Activated CD4-positive, alpha-beta memory T cell treated with anti-CD3 and anti-CD28 coated beads, Interleukin-2, amount 10 ng/mL, durations not matched to agents 7 days and 5 days (primary cell): ENCODE measurements around the gene STAT2. TPM values are rescaled to one million over a fixed set of nuclear protein-coding genes. Genes with fewer than 3 reads are reported as not detected.
A peak's percentile ranks its signal among the peaks of the same experiment; 100 is the strongest.
"Not testable (repeated sequence)": the region's sequence is repeated elsewhere in the genome, so short reads cannot be mapped to it uniquely, and the experiment has no call there.

ENCODE experiments used
- CTCF ChIA-PET: fragments of 350-600 bp; sonication (Branson Sonifier 250); formaldehyde crosslinking; loops from one replicate; lab custom pipeline; 2021; ENCODE audit warnings: antibody characterized with exemption, inconsistent platforms; lab: Charles Lee
- POLR2A ChIA-PET: fragments of 350-600 bp; sonication (Branson Sonifier 250); formaldehyde crosslinking; loops from one replicate; lab custom pipeline; 2021; ENCODE audit warnings: antibody characterized with exemption; lab: Charles Lee
- DNase-seq: peaks from one replicate; pipeline ENCODE4 v3.0.0-alpha.2; 2020
- H3K27ac Mint-ChIP-seq: one replicate; pipeline ENCODE4 v1.8.0; 2021; ENCODE audit warnings: mild to moderate bottlenecking, mixed read lengths
- H3K27me3 Mint-ChIP-seq: one replicate; pipeline ENCODE4 v1.8.0; 2021; ENCODE audit warnings: mixed read lengths
- H3K36me3 Mint-ChIP-seq: one replicate; pipeline ENCODE4 v1.8.0; 2021; ENCODE audit warnings: low read depth, mixed read lengths
- H3K4me1 Mint-ChIP-seq: one replicate; pipeline ENCODE4 v1.8.0; 2021; ENCODE audit warnings: mixed read lengths
- H3K4me3 Mint-ChIP-seq: one replicate; pipeline ENCODE4 v1.8.0; 2021; ENCODE audit warnings: mild to moderate bottlenecking, mixed read lengths
- H3K9me3 Mint-ChIP-seq: one replicate; pipeline ENCODE4 v1.8.0; 2021; ENCODE audit warnings: mixed read lengths
- total RNA-seq, 2 experiments: library from RNA; stranded (reverse); gene quantifications; one replicate each; pipeline ENCODE4 v1.2.3, GENCODE V29; 2021

STAT2 gene
- 100 to 1,000 TPM; 298 to 304 TPM for total RNA-seq

DNA sequence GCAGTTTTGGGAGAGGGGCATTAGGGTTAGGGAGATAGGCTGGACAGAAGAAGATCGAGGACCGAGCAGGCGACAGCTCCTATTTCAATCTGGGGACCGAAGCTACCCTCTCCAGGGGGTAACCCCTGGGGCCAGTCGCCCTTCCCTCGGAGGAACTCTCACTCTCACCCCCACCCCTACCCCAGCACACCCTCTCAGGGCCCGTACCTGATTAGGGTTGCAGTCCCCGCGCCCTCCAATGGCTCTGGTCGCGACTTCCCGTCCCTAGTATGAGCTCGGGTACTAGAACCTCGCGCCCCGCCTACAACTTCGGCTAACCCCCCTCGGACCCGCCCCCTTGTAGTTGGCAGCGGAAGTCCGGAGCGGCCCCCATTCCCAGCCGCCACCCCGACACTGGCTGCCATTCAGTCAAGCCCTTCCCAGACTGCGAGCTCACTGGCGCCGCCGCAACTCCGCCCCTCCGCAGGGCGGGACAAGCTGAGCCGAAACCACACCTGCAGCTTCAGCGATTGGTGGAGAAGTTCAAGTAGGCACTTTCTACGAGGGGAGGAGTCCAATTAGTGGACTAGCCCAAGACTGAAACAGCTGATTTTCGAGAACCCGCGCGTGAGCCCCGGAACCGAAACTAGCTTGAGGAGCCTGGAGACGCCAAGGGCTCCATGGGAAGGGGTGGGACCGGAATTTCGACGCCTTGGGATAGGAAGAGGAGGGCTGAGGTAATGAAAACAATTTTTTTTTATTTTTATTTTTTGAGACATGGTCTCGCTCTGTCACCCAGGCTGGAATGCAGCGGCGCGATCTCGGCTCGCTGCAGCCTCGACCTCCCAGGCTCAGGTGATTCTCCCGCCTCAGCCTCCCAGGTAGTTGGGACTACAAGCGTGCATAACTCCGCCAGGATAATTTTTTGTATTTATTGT lies at the start of gene STAT2:
STAT2 (minus strand) TSS at position 257 of the 917 bp plus-strand sequence. CDS start 3,536 bp downstream, outside the sequence.
- CTCF ChIA-PET: interaction anchor here (0.6 to 6.8 kb wide), 29 partner anchors 9 to 434 kb away, joined by 3 to 41 read pairs (median 4); partner anchors contain the start of genes CNPY2, COQ10A, ESYT1 and IL23A
- POLR2A ChIA-PET: interaction anchor here (0.6 to 5.9 kb wide), 40 partner anchors 10 to 752 kb away, joined by 3 to 113 read pairs (median 8); partner anchors contain the start of genes ANKRD52, BAZ2A, CNPY2 and COQ10A
- H3K27me3 Mint-ChIP-seq: no peaks in the 10 kb centered on the region
- peaks cover 31% of the 10 kb centered on the region for H3K36me3 Mint-ChIP-seq
- H3K27ac Mint-ChIP-seq: peak within 1 kb of the TSS; percentile 90
- peak within 1 kb of the TSS; percentile 93 for H3K4me3 Mint-ChIP-seq
- no peaks in the 10 kb centered on the region for H3K9me3 Mint-ChIP-seq
- DNase-seq: peak; percentile 100
- peaks cover 28% of the 10 kb centered on the region for H3K4me1 Mint-ChIP-seq

DNA sequence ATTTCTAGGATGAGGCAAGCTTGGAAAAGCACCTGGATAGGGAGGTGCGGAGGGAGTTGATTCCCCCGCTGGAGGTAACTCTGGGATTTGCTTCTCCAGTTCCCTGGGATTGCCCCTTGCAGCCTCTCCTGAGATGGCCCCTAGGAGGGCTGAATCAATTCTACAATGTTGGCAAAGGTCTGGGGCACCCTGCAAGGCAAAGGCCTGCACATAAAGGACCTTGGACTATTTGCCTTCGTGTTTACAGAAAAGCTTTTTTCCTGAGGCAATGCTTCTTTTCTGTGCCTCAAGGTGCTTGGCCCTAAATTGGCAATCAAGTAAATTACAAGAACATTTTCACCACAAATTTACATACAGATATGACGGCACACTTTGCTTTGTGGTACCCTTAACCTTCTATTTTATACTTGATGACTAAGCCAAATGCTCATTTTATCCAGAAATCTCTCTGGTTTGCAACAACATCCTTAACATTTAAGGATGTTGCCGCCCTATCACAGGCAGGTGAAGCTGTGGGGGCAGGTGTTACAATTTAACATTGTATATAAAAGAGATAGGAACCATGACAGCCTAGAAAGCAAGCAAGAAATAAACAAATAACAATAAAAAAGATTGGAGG lies 49.0 kb upstream of the STAT2 start:
- H3K4me1 Mint-ChIP-seq: no peaks in the 10 kb centered on the region
- no peak overlapping the region for H3K27ac Mint-ChIP-seq
- no peaks in the 10 kb centered on the region for H3K9me3 Mint-ChIP-seq
- ChIA-PET CTCF (no interaction called here), POLR2A (no interaction called here)
- H3K27me3 Mint-ChIP-seq: no peaks in the 10 kb centered on the region
- DNase-seq: no peak
- peaks cover 5% of the 10 kb centered on the region for H3K36me3 Mint-ChIP-seq
- no peak overlapping the region for H3K4me3 Mint-ChIP-seq

DNA sequence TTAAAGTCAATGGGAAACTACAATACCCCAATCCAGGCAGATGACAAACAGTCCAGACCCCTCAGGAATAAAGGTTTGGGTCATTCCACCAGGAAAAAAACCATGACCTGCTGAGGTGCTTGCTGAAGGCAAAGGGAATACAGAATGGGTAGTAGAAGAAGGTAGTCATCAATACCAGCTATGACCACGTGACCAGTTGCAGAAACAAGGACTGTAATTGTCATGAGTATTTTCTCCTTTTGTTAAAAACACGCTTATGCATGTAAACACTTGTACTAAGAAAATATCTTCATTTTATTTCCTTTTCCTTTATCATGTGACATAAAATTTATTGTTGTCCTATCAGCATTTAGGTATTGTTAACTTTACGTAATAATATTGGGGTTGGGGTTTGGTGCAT lies 44.3 kb upstream of the STAT2 start:
- H3K27ac Mint-ChIP-seq, POLR2A ChIA-PET, CTCF ChIA-PET, H3K27me3 Mint-ChIP-seq, H3K4me1 Mint-ChIP-seq, H3K9me3 Mint-ChIP-seq, H3K36me3 Mint-ChIP-seq, H3K4me3 Mint-ChIP-seq, DNase-seq: not testable (repeated sequence)

DNA sequence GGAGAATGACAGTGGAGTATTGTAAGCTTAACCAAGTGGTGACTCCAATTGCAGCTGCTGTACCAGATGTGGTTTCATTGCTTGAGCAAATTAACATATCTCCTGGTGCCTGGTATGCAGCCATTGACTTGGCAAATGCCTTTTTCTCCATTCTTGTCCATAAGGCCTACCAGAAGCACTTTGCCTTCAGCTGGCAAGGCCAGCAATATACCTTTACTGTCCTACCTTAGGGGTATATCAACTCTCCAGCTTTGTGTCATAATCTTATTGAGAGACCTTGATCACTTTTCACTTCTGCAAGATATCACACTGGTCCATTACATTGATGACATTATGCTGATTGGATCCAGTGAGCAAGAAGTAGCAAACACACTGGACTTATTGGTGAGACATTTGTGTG lies 41.7 kb upstream of the STAT2 start:
- POLR2A ChIA-PET: not testable (repeated sequence)

DNA sequence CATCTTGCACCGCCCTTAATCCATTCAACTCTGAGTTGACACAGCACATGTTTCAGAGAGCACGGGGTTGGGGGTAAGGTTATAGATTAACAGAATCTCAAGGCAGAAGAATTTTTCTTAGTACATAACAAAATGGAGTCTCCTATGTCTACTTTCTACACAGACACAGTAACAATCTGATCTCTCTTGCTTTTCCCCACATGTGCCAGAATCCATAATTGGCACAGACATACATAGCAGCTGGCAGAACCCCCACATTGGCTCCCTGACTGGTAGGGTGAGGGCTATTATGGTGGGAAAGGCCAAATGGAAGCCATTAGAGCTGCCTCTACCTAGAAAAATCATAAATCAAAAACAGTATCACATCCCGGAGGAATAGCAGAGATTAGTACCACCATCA lies 41.2 kb upstream of the STAT2 start:
- H3K27me3 Mint-ChIP-seq, H3K4me1 Mint-ChIP-seq, H3K4me3 Mint-ChIP-seq, H3K36me3 Mint-ChIP-seq, POLR2A ChIA-PET, CTCF ChIA-PET, H3K27ac Mint-ChIP-seq, DNase-seq: not testable (repeated sequence)
- H3K9me3 Mint-ChIP-seq: peaks cover 12% of the 10 kb centered on the region

More for the DNA sequence above, 41.7 kb upstream of the STAT2 start:
- H3K4me1 Mint-ChIP-seq, CTCF ChIA-PET, H3K4me3 Mint-ChIP-seq, H3K27ac Mint-ChIP-seq, H3K27me3 Mint-ChIP-seq, H3K36me3 Mint-ChIP-seq, DNase-seq: not testable (repeated sequence)
- H3K9me3 Mint-ChIP-seq: peaks cover 12% of the 10 kb centered on the region

DNA sequence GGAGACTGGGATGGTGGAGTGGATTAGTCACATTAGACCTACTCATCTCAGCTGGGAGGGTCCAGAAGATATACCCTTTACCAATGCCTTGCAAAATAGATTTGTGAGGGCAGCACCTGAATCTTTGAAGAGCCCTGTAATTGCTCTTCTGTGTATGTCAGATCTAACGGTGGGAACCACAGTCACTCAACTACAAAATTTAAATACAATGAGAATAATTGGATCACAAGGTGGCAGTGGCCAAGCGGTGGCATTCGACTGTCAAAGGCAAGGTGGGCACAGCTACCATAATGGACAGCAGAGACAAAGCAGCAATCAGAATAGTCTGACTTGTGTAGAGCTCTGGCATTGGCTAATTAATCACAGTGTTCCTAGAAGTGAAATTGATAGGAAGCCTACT lies 39.6 kb upstream of the STAT2 start:
- H3K27me3 Mint-ChIP-seq, H3K4me1 Mint-ChIP-seq, H3K36me3 Mint-ChIP-seq, POLR2A ChIA-PET, DNase-seq, H3K4me3 Mint-ChIP-seq, H3K27ac Mint-ChIP-seq, CTCF ChIA-PET: not testable (repeated sequence)
- peaks cover 12% of the 10 kb centered on the region for H3K9me3 Mint-ChIP-seq

DNA sequence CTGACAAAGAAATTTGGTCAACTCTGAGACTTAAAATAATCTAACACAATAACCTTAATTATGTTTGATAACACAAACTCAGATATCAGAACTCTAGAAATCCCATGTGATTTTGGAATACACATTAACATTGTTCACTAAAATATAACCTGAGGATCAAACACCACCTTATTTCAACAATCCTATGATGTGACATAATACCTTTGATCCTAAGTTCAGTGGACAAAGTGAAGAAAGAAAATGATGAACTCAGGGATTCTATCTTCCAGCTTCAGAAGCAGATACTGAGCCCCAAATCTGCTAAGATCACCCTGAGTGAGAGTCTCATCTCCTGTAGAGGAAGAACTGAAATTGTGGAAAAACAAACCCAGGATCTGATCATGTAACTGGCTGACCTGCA lies 38.4 kb upstream of the STAT2 start:
- Mint-ChIP-seq H3K9me3 (peaks cover 12% of the 10 kb centered on the region), H3K4me3 (no peak overlapping the region), H3K27me3 (peaks cover 3% of the 10 kb centered on the region), H3K27ac (no peak overlapping the region), H3K36me3 (peaks cover 5% of the 10 kb centered on the region), H3K4me1 (no peaks in the 10 kb centered on the region)
- CTCF ChIA-PET: interaction anchor here (1.6 kb wide), 1 partner anchor 210 kb away, joined by 3 read pairs; the partner anchor contains the start of gene SMARCC2
- DNase-seq: no peak
- POLR2A ChIA-PET: no interaction called here

DNA sequence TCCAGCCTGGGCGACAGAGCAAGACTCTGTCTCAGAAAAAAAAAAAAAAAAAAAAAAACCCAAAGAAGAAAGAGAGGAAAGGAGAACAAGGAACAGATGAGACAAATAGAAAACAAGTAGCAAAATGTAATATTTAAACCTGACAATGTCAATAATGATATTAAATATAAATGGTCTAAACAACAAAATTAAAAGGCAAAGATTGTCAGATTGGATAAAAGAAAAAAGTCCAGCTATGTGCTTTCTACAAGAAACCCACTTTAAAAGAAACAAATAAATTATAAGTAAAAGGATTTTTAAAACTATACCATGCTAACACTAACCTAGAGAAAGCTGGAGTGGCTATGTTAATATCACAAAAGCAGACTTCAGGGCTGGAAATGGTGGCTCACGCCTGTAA lies 32.4 kb upstream of the STAT2 start:
- H3K4me3 Mint-ChIP-seq: no peak overlapping the region
- ChIA-PET CTCF (interaction anchor here (0.6 to 0.7 kb wide), 4 partner anchors 17 to 345 kb away, joined by 3 to 5 read pairs (median 4); no protein-coding TSS in a partner anchor), POLR2A (no interaction called here)

DNA sequence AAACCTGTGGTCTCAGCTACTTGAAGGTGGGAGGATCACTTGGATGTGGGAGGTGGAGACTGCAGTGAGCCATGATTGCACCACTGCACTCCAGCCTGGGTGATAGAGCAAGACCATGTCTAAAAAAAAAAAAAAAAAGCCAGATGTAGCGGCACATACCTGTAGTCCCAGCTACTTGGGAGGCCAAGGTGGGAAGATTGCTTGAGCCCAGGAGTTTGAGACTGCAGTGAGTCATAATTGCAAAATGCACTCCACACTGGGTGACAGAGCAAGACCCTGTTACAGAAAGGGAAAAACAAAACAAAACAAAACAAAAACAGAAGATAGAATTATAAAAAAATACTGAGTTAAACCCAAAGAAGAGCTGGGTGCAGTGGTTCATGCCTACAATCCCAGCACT lies 31.8 kb upstream of the STAT2 start:
- H3K27ac Mint-ChIP-seq: no peak overlapping the region
- H3K9me3 Mint-ChIP-seq: no peaks in the 10 kb centered on the region
- no peaks in the 10 kb centered on the region for H3K4me1 Mint-ChIP-seq
- no peak for DNase-seq
- POLR2A ChIA-PET: no interaction called here
- H3K4me3 Mint-ChIP-seq: no peak overlapping the region
- CTCF ChIA-PET: no interaction called here
- H3K36me3 Mint-ChIP-seq: no peaks in the 10 kb centered on the region
- peaks cover 2% of the 10 kb centered on the region for H3K27me3 Mint-ChIP-seq

More for the DNA sequence above, 32.4 kb upstream of the STAT2 start:
- no peaks in the 10 kb centered on the region for H3K4me1 Mint-ChIP-seq
- H3K36me3 Mint-ChIP-seq: no peaks in the 10 kb centered on the region
- H3K27me3 Mint-ChIP-seq: peaks cover 2% of the 10 kb centered on the region
- H3K9me3 Mint-ChIP-seq: no peaks in the 10 kb centered on the region
- DNase-seq: no peak
- H3K27ac Mint-ChIP-seq: no peak overlapping the region

DNA sequence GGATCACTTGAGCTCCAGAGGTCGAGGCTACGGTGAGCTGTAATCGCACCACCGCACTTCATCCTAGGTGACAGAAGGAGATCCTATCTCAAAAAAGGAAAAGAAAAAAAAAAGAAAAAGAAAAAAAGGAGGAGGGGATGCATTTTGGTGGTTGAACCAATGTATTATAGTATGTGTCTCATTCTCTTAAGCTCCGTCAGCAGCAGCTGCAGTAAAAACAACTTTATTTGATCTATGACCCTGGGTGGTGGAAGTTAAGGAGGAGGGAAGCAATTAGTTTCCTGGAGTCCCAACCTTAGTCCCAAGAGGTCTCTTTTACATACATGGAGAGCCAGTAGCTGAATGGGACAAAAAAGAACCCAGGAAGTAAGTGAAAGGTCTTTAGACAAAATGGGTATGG lies 29.5 kb upstream of the STAT2 start:
- Mint-ChIP-seq H3K36me3 (no peaks in the 10 kb centered on the region), H3K4me3 (no peak overlapping the region), H3K27me3 (peaks cover 4% of the 10 kb centered on the region), H3K27ac (no peak overlapping the region), H3K4me1 (no peaks in the 10 kb centered on the region), H3K9me3 (no peaks in the 10 kb centered on the region)
- ChIA-PET CTCF (interaction anchor here (1.1 to 1.9 kb wide), 2 partner anchors 36 to 74 kb away, joined by 3 to 6 read pairs; no protein-coding TSS in a partner anchor), POLR2A (no interaction called here)
- DNase-seq: no peak

DNA sequence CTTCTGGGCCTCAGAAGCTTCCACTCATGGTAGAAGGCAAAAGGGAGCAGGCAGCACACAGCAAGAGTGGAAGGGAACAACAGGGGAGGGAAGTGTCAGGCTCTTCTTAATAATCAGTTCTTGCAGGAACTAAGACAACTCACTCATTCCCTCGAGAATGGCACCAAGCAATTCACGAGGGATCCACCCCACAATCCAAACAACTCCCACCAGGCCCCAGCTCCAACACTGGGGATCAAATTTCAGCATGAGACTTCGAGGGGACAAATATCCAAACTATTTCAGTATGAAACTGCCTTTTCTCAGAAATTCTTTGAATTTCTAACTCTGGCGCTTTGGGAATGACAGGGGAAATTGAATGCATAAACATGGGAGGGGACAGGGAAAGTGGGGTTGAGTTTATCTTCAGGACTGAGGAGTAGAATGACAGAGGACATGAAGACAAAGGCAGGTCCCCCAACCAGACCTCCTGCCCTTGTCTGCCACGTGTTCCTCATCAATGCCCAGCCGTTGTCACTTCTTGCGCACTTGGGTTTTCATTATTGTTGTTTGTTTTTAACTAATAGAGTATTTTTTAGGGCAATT lies 27.3 kb upstream of the STAT2 start:
- H3K27ac Mint-ChIP-seq: no peak overlapping the region
- CTCF ChIA-PET: interaction anchor here (0.7 kb wide), 1 partner anchor 161 kb away, joined by 3 read pairs; no protein-coding TSS in a partner anchor
- H3K9me3 Mint-ChIP-seq: no peaks in the 10 kb centered on the region
- no peaks in the 10 kb centered on the region for H3K36me3 Mint-ChIP-seq
- DNase-seq: no peak
- no peaks in the 10 kb centered on the region for H3K4me1 Mint-ChIP-seq
- POLR2A ChIA-PET: no interaction called here
- no peak overlapping the region for H3K4me3 Mint-ChIP-seq
- peaks cover 4% of the 10 kb centered on the region for H3K27me3 Mint-ChIP-seq

DNA sequence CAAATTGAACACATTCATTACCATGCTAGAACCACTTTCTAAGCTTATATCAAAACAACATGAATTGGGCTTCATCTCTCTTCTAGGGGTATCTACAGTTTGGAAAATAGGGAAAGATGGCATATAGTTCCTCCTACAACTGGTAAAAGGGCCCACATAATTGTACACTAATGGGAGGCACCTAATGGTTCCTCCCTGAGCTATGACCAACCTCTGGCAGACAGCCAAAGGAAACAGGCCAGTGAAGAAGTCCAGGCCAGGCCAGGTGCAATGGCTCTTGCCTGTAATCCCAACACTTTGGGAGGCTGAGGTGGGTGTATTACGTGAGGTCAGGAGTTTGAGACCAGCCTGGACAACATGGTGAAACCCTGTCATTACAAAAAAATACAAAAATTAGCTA lies 26.0 kb upstream of the STAT2 start:
- POLR2A ChIA-PET: no interaction called here
- no peak overlapping the region for H3K27ac Mint-ChIP-seq
- no peaks in the 10 kb centered on the region for H3K9me3 Mint-ChIP-seq
- no peak overlapping the region for H3K4me3 Mint-ChIP-seq
- DNase-seq: no peak
- CTCF ChIA-PET: interaction anchor here (0.5 to 0.9 kb wide), 3 partner anchors 27 to 383 kb away, joined by 3 to 4 read pairs (median 4); no protein-coding TSS in a partner anchor
- H3K27me3 Mint-ChIP-seq: peaks cover 7% of the 10 kb centered on the region
- H3K36me3 Mint-ChIP-seq: no peaks in the 10 kb centered on the region
- H3K4me1 Mint-ChIP-seq: no peaks in the 10 kb centered on the region

DNA sequence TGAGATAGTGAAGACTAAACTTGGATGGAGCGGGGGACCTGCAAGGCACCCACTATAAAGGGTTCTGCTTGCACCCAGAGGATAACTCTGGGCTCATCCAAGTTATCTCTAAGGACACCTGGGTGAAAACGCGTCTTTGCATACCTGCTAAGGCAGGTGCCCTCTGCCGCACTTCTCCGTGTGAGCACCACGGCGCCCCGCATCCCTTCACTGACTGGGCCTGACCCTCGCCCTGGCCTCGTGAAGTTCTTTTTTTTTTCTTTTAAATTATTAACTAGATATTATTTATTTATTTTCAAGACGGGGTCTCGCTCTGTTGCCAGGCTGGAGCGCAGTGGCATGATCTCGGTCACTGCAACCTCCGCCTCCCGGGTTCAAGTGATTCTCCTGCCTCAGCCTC lies 22.7 kb upstream of the STAT2 start:
- DNase-seq: no peak
- H3K36me3 Mint-ChIP-seq: no peaks in the 10 kb centered on the region
- ChIA-PET CTCF (interaction anchor here (2.1 kb wide), 1 partner anchor 23 kb away, joined by 8 read pairs; the partner anchor contains the start of gene STAT2), POLR2A (no interaction called here)
- no peaks in the 10 kb centered on the region for H3K9me3 Mint-ChIP-seq
- no peak overlapping the region for H3K27ac Mint-ChIP-seq
- peaks cover 8% of the 10 kb centered on the region for H3K27me3 Mint-ChIP-seq
- H3K4me1 Mint-ChIP-seq: no peaks in the 10 kb centered on the region
- H3K4me3 Mint-ChIP-seq: no peak overlapping the region
